Duodenal mucosa (tissue), 2 donors: Measurements from ENCODE around the gene GNA14.

Source experiments
- H3K27ac ChIP-seq: one replicate; pipeline ENCODE4 v1.7.0; 2013; ENCODE audit warnings: low read depth, low read length
- H3K27me3 ChIP-seq, 2 donors: one replicate each; pipeline ENCODE4 v1.7.0; 2013; ENCODE audit warnings: low read length in 2 of 2, control low read depth in 1 of 2; ENCODE audit not compliant: insufficient read depth in 2 of 2, control insufficient read depth in 1 of 2
- H3K36me3 ChIP-seq, 2 donors: one replicate each; pipeline ENCODE4 v1.7.0; 2013; ENCODE audit warnings: low read length in 2 of 2, control low read depth in 1 of 2; ENCODE audit not compliant: insufficient read depth in 2 of 2, control insufficient read depth in 1 of 2
- H3K4me1 ChIP-seq, 2 donors: one replicate each; pipeline ENCODE4 v1.7.0; 2013; ENCODE audit warnings: low read length in 2 of 2, control low read depth in 1 of 2; ENCODE audit not compliant: insufficient read depth in 2 of 2, control insufficient read depth in 1 of 2
- H3K4me3 ChIP-seq, 2 donors: one replicate each; pipeline ENCODE4 v1.7.0; 2013; ENCODE audit warnings: low read length in 2 of 2, low read depth in 1 of 2
- H3K9ac ChIP-seq, 2 donors: one replicate each; pipeline ENCODE4 v1.7.0; 2013; ENCODE audit warnings: low read length in 2 of 2, low read depth in 1 of 2
- H3K9me3 ChIP-seq, 2 donors: one replicate each; pipeline ENCODE4 v1.7.0; 2013; ENCODE audit warnings: low read length in 2 of 2, control low read depth in 1 of 2; ENCODE audit not compliant: control insufficient read depth in 1 of 2

The GNA14 gene

DNA sequence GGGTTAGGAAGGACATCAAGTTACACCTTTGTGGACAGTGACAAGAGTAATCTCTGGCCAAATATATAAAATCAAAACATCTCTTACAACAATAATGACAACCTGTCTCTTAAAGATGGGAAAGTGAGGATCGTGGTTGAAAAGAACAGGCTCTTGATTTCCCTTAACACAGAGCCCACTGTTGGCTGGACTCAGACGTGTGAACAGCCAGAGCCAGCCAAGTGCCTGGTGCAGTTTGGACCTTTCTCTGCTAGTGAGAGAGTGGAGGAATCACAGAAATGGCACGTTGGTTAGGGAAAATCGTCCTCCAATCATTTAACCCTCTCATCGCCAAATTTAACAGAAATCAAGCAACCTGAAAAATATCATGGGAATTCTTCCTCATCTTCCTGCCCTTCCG, 131.3 kb downstream of the GNA14 start:
- no peak overlapping the region for H3K9ac ChIP-seq
- H3K9me3 ChIP-seq: no peaks in the 10 kb centered on the region
- H3K36me3 ChIP-seq: no peaks in the 10 kb centered on the region
- no peak overlapping the region for H3K4me3 ChIP-seq
- no peaks in the 10 kb centered on the region for H3K4me1 ChIP-seq
- no peak overlapping the region for H3K27ac ChIP-seq
- H3K27me3 ChIP-seq: no peaks in the 10 kb centered on the region

DNA sequence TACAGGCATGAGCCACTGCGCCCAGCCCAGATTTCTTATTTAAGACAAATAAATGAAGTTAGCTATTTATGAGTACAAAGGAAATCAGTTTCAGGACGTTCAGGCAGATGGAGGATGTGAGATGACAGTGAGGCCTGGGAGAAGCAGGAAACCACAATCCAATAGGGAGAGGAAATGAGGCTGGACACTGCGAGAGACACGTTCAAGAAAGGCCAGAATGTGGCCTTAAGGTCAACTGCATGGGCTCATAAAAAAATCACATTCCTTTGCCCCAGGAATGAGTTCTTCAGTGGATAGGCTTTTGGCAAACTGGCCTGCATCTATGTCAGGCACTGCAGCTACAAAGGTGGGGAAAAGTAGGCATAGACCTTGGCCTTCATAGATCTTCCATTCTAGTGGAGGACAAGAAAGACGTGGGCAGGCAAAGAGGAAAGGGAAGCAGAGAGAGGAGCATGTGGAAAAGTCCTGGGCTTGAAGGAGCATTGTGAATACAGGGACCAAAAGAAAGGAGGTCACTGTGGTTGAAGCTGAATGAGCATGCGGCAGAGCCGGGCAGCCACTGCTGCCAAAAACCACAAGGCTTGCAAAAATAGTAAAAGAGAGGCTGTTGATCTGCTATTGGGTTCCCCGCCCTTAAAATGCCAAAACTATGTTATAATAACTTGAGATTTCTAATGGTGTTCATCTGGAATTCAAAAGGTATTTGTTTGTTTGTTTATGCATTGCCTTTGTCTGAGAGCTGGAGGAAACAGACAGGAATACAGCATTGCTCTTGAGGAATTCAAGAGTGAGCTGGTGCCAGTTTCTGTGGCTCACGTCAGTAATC, 133.0 kb downstream of the GNA14 start:
- H3K27me3 ChIP-seq: no peaks in the 10 kb centered on the region
- H3K9me3 ChIP-seq: no peaks in the 10 kb centered on the region
- no peak overlapping the region for H3K4me3 ChIP-seq
- no peak overlapping the region for H3K27ac ChIP-seq
- no peak overlapping the region for H3K9ac ChIP-seq
- no peaks in the 10 kb centered on the region for H3K36me3 ChIP-seq
- no peaks in the 10 kb centered on the region for H3K4me1 ChIP-seq

DNA sequence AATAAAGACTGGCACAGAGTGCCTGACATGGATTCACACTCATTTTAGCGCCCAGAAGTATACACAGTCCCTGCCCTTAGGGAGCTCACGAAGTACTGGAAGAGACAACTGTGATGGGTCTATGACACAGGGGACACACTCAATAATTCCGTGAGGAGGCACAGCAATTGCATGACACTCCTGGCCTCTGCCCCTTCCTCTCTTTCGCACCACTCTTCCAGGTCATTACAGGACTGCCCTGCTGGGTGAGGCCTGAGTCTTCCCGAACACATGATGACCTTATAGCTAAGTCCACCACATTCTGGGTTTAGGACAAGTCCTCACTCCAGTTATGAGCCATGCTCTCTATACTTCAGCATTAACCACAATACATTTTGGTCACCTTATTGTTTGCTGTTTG, 134.7 kb downstream of the GNA14 start:
- no peak overlapping the region for H3K9ac ChIP-seq
- H3K27me3 ChIP-seq: no peaks in the 10 kb centered on the region
- no peaks in the 10 kb centered on the region for H3K9me3 ChIP-seq
- H3K27ac ChIP-seq: no peak overlapping the region
- H3K4me3 ChIP-seq: no peak overlapping the region
- no peaks in the 10 kb centered on the region for H3K4me1 ChIP-seq
- no peaks in the 10 kb centered on the region for H3K36me3 ChIP-seq

DNA sequence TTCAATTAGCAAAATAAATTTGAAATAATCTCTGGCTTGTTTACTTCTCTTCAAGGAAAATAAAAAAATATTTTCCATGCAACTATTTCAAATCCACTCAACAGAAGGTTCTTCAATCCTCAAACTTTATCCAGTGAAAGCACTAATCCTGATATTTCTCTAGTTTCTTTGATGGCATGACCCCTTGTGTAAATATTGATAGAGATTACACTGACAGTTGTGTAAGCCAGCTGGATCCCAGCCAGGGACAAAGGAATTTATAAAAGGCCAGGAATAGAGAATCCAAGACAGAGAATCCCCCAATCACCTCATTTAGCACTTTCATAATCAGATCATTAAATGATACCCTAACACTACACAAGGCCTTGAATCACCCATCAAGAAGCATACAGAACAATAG, 135.2 kb downstream of the GNA14 start:
- no peaks in the 10 kb centered on the region for H3K4me1 ChIP-seq
- H3K27me3 ChIP-seq: no peaks in the 10 kb centered on the region
- H3K9ac ChIP-seq: no peak overlapping the region
- H3K4me3 ChIP-seq: no peak overlapping the region
- H3K36me3 ChIP-seq: no peaks in the 10 kb centered on the region
- no peak overlapping the region for H3K27ac ChIP-seq
- no peaks in the 10 kb centered on the region for H3K9me3 ChIP-seq

DNA sequence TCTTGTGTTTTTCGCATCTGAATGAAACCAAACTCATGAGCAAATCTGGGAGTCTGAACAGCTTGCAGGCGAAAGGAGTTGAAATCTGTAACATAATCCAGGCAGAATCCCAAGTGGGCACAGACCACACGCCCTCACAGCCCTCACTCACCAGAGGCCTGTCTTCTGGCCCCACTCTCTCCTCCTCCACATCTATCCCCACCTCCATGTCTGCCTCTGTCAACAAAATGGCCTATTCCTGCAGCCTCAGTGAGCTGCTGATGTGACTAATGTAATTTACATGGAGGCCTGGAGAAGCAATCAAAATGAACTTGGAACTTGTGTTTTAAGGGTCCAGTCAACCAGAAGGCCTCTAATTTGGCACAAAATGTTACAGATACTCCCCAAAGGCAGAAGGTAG, 136.6 kb downstream of the GNA14 start:
- Histone ChIP-seq H3K4me3 (no peak overlapping the region), H3K27ac (no peak overlapping the region), H3K4me1 (no peaks in the 10 kb centered on the region), H3K36me3 (no peaks in the 10 kb centered on the region), H3K27me3 (no peaks in the 10 kb centered on the region), H3K9me3 (no peaks in the 10 kb centered on the region), H3K9ac (no peak overlapping the region)

DNA sequence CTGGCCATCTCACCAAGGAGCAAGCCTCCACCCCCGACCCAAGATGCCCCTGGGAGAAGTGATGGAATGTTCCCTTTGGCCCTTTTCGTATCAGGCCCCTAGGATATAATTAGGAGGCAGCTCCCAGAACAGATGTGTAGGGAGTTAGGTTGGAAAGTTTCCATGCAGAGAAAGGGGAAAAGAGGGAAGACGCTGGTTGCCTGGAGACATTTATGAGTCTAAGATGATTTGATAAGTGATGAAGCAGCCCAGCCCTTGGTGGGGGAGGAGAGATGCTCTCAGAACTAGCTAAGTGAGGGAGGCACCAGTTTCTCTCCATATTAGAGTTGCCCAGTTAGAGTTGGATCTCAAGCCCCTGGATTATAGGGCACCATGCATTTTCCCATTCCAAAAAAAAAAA, 137.5 kb downstream of the GNA14 start:
- Histone ChIP-seq H3K27me3 (no peaks in the 10 kb centered on the region), H3K27ac (no peak overlapping the region), H3K36me3 (no peaks in the 10 kb centered on the region), H3K9me3 (no peaks in the 10 kb centered on the region), H3K4me3 (no peak overlapping the region), H3K4me1 (no peaks in the 10 kb centered on the region), H3K9ac (no peak overlapping the region)

DNA sequence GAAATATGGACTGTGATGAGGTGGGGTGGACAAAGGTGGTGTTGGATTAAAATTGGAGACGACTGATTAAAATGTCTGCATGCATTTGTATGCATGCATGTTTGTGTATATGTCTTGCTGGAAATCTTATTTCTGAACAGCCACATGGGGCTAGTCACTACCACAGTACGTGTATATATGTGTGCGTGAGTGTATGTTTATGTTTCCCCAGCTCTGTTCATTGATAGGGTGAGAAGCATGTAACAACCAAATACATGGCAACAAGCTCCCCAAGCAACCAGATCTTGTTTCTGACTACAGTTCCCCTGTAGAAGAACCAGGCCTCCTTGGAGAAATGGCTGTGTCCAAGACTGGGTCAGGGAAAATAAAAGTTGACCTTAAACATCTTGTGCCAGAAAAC, 139.7 kb downstream of the GNA14 start:
- no peak overlapping the region for H3K4me3 ChIP-seq
- H3K36me3 ChIP-seq: no peaks in the 10 kb centered on the region
- H3K9me3 ChIP-seq: no peaks in the 10 kb centered on the region
- no peaks in the 10 kb centered on the region for H3K4me1 ChIP-seq
- no peak overlapping the region for H3K9ac ChIP-seq
- no peaks in the 10 kb centered on the region for H3K27me3 ChIP-seq
- no peak overlapping the region for H3K27ac ChIP-seq

DNA sequence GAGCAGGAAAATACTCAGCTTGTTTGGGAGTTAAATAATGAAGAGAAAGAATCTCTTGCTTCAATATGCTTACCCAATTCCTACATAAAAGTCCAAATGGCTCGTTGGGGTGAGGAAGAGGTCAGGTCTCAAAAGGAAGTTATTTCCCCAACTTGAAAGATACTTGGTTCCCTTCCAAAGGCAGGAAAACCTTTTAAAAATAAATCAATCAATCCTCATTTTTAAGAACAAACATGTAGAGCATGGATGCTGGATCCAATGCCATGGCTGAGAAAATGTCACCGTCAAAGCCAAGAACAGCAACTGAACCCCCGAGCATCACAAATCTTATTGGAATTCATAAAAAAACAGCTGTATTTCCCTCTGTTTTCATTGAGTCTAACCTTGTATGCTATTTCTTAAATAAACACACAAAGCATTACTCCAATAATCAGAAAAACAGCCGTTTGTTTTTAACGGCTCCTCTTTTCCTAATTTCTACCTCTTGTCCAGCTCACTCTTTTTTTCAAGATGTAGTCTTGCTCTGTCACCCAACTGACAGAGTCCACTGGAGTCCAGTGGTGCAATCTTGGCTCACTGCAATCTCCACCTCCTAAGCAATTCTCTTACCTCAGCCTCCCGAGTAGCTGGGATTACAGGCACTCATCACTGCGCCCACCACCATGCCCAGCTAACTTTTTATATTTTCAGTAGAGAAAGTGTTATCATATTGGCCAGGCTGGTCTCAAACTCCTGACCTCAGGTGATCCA, 140.7 kb downstream of the GNA14 start:
- Histone ChIP-seq H3K4me1 (no peaks in the 10 kb centered on the region), H3K9me3 (no peaks in the 10 kb centered on the region), H3K9ac (no peak overlapping the region), H3K36me3 (no peaks in the 10 kb centered on the region), H3K4me3 (no peak overlapping the region), H3K27ac (no peak overlapping the region), H3K27me3 (no peaks in the 10 kb centered on the region)

DNA sequence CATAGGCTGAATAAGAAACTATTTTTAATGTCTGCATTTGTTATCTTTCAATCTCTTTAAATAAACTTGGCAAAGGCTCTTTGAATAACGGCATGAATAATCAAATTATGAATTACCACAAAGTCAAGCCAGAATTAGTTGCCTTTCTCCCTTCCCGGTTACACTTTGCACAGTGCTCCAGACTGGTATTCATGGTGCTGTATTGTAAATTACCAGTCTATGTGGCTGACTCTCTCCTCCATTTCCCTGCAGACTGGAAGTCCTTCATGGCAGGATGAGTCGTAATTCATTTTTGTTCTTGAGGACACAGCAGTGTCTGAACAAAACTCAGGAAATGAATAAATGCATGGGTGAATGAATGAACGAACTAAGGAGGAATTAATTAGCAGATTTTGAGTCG, 142.9 kb downstream of the GNA14 start:
- Histone ChIP-seq H3K9me3 (no peaks in the 10 kb centered on the region), H3K4me3 (no peak overlapping the region), H3K4me1 (no peaks in the 10 kb centered on the region), H3K27me3 (no peaks in the 10 kb centered on the region), H3K9ac (no peak overlapping the region), H3K36me3 (no peaks in the 10 kb centered on the region), H3K27ac (no peak overlapping the region)

DNA sequence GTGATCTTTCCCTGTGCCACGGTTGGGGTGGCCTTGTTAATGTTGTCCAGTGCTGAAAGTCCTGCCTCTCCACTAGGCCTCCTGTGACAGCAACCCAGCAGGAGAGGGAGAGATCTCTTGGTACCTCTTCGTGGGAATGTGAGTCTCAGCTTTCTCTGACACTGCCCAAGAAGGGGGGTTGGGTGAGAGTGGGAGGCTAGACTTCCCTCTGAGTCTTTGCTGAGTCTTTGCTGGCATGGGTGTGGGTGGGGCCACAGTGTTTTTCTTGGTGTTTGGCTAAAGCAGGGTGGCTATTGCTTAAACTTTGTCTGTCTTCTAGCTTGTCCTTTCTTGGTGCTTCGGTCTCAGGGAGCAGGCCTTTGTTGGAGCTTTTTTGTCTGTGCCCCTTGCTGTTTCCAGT, 145.6 kb downstream of the GNA14 start:
- Histone ChIP-seq H3K27ac (no peak overlapping the region), H3K27me3 (no peaks in the 10 kb centered on the region), H3K4me3 (no peak overlapping the region), H3K36me3 (no peaks in the 10 kb centered on the region), H3K9ac (no peak overlapping the region), H3K9me3 (no peaks in the 10 kb centered on the region), H3K4me1 (no peaks in the 10 kb centered on the region)
